RWPE2 (cell line): ENCODE measurements around the gene OR2H2.

Experiments
- ATAC-seq: fragments of 200-7000 bp; cut with Tn5 transposase; 3 replicates; pipeline ENCODE4 v1.9.1; 2021; ENCODE audit warnings: low read depth
- DNase-seq: peaks from one replicate; pipeline ENCODE4 v3.0.0-alpha.2; 2020; ENCODE audit warnings: low spot score
- H3K27ac ChIP-seq: fragments of 450-650 bp; 2 replicates; pipeline ENCODE4 v1.5.1; 2017; ENCODE audit warnings: mild to moderate bottlenecking; ENCODE audit not compliant: poor library complexity, severe bottlenecking
- H3K27me3 ChIP-seq: fragments of 250-450 bp; sonication (Bioruptor Pico); 2 replicates; pipeline ENCODE4 v1.5.1; 2021; ENCODE audit warnings: mild to moderate bottlenecking, moderate library complexity; ENCODE audit not compliant: insufficient read depth, poor library complexity, severe bottlenecking
- H3K36me3 ChIP-seq: fragments of 250-450 bp; sonication (Bioruptor Pico); 2 replicates; pipeline ENCODE4 v1.5.1; 2020; ENCODE audit warnings: low read depth, mild to moderate bottlenecking, moderate library complexity
- H3K4me1 ChIP-seq: fragments of 250-450 bp; sonication (Bioruptor Pico); 2 replicates; pipeline ENCODE4 v1.5.1; 2021; ENCODE audit warnings: mild to moderate bottlenecking, moderate library complexity; ENCODE audit not compliant: insufficient read depth, poor library complexity, severe bottlenecking
- H3K4me3 ChIP-seq: fragments of 250-450 bp; sonication (Bioruptor Pico); 2 replicates; pipeline ENCODE4 v1.5.1; 2021; ENCODE audit warnings: mild to moderate bottlenecking, moderate library complexity; ENCODE audit not compliant: severe bottlenecking
- H3K9me3 ChIP-seq: fragments of 250-450 bp; sonication (Bioruptor Pico); 2 replicates; pipeline ENCODE4 v1.5.1; 2021; ENCODE audit warnings: mild to moderate bottlenecking, moderate library complexity; ENCODE audit not compliant: severe bottlenecking
- CTCF ChIP-seq: fragments of 450-650 bp; IDR thresholded peaks from one replicate; pipeline ENCODE4 v1.5.1; 2017; ENCODE audit warnings: mild to moderate bottlenecking, moderate library complexity; ENCODE audit not compliant: poor library complexity, severe bottlenecking

OR2H2 gene

GRCh38 chr6:29553268-29554057, 31.5 kb upstream of the OR2H2 start:
- peaks cover 63% of the 10 kb centered on the region for H3K27me3 ChIP-seq
- H3K4me1 ChIP-seq: no peaks in the 10 kb centered on the region
- H3K36me3 ChIP-seq: no peaks in the 10 kb centered on the region
- no peak overlapping the region for H3K4me3 ChIP-seq
- no peak overlapping the region for H3K27ac ChIP-seq
- peak; percentile 48; the same call in 1 of the 3 replicates for ATAC-seq
- H3K9me3 ChIP-seq: no peaks in the 10 kb centered on the region
- TF ChIP-seq CTCF: no peak
- no peak for DNase-seq

- ATAC-seq (no peak), DNase-seq (no peak)
- H3K27me3 ChIP-seq: peaks cover 72% of the 10 kb centered on the region
- H3K4me1 ChIP-seq: no peaks in the 10 kb centered on the region
- no peak overlapping the region for H3K27ac ChIP-seq
- no peak overlapping the region for H3K4me3 ChIP-seq
- H3K36me3 ChIP-seq: no peaks in the 10 kb centered on the region
- TF ChIP-seq CTCF: no peak
- H3K9me3 ChIP-seq: no peaks in the 10 kb centered on the region
Measured at GRCh38 chr6:29554764-29555163, 30.2 kb upstream of the OR2H2 start.

DNA sequence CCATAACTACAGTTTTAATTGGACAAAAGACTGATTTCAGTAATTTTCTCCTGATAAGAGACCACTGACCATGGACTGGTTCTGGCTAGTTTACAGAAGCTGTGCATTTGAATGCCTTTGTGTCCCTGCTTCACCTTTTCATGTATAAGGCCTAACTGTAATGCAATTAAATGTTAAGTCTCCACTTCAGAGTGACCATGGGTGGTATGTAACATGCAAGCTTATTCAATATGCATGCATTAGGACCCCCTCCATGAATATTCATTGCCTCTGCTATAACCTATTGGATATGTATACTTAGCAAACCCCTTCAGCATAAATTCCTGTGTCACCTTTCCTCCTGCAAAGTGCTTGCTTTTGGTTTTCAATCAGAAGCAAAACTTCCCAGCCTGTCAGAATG, 27.6 kb upstream of the OR2H2 start:
- no peak overlapping the region for H3K27ac ChIP-seq
- no peak overlapping the region for H3K4me3 ChIP-seq
- no peaks in the 10 kb centered on the region for H3K9me3 ChIP-seq
- H3K36me3 ChIP-seq: no peaks in the 10 kb centered on the region
- peaks cover 76% of the 10 kb centered on the region for H3K27me3 ChIP-seq
- ATAC-seq (no peak), DNase-seq (no peak)
- H3K4me1 ChIP-seq: no peaks in the 10 kb centered on the region
- TF ChIP-seq CTCF: no peak

GRCh38 chr6:29558439-29559079, 26.4 kb upstream of the OR2H2 start:
- no peak overlapping the region for H3K4me3 ChIP-seq
- H3K36me3 ChIP-seq: no peaks in the 10 kb centered on the region
- no peak for TF ChIP-seq CTCF
- H3K9me3 ChIP-seq: no peaks in the 10 kb centered on the region
- H3K27me3 ChIP-seq: peaks cover 65% of the 10 kb centered on the region
- ATAC-seq: no peak
- no peak for DNase-seq
- no peak overlapping the region for H3K27ac ChIP-seq
- H3K4me1 ChIP-seq: no peaks in the 10 kb centered on the region
